Astrocyte (in vitro differentiated cells and primary cell): ENCODE data around the gene RBPJ. TPM values are rescaled to one million over a fixed set of nuclear protein-coding genes. Genes with fewer than 3 reads are reported as not detected.

Source experiments
- DNase-seq: peaks from one replicate; pipeline ENCODE4 v3.0.0-alpha.2; 2010; ENCODE audit warnings: low read depth
- FAIRE-seq: peaks from 2 replicates; lab custom pipeline; 2011; peaks lifted over from hg19 to GRCh38; lab: Jason Lieb, UNC
- H2AFZ ChIP-seq: 2 replicates; pipeline ENCODE4 v1.6.0; 2012; ENCODE audit warnings: low read depth, low read length, inconsistent platforms
- H3K27ac ChIP-seq: 2 replicates; pipeline ENCODE4 v1.5.1; 2011; ENCODE audit warnings: low read depth, low read length, inconsistent platforms
- H3K27me3 ChIP-seq: 2 replicates; pipeline ENCODE4 v1.6.0; 2011; ENCODE audit warnings: low read length, inconsistent platforms; ENCODE audit not compliant: insufficient read depth
- H3K36me3 ChIP-seq: 2 replicates; pipeline ENCODE4 v1.5.1; 2011; ENCODE audit warnings: low read length, inconsistent platforms; ENCODE audit not compliant: insufficient read depth
- H3K4me1 ChIP-seq: 2 replicates; pipeline ENCODE4 v1.5.1; 2011; ENCODE audit warnings: low read length, inconsistent platforms; ENCODE audit not compliant: insufficient read depth
- H3K4me2 ChIP-seq: 2 replicates; pipeline ENCODE4 v1.6.0; 2012; ENCODE audit warnings: low read length, inconsistent platforms
- H3K4me3 ChIP-seq: 2 replicates; pipeline ENCODE4 v1.5.1; 2011; ENCODE audit warnings: low read depth, mild to moderate bottlenecking, low read length, inconsistent platforms; ENCODE audit not compliant: insufficient read depth
- H3K79me2 ChIP-seq: 2 replicates; pipeline ENCODE4 v1.6.0; 2012; ENCODE audit warnings: mild to moderate bottlenecking, low read length, inconsistent platforms; ENCODE audit not compliant: insufficient read depth
- H3K9ac ChIP-seq: 2 replicates; pipeline ENCODE4 v1.6.0; 2012; ENCODE audit warnings: mild to moderate bottlenecking, low read length, inconsistent platforms
- H3K9me3 ChIP-seq: 2 replicates; pipeline ENCODE4 v1.5.1; 2012; ENCODE audit warnings: low read depth, mild to moderate bottlenecking, low read length, inconsistent platforms; ENCODE audit not compliant: insufficient read depth
- H4K20me1 ChIP-seq: 2 replicates; pipeline ENCODE4 v1.6.0; 2012; ENCODE audit warnings: low read length, inconsistent platforms; ENCODE audit not compliant: insufficient read depth
- H3K27ac Mint-ChIP-seq: one replicate; pipeline ENCODE4 v1.8.0; 2021; ENCODE audit warnings: mild to moderate bottlenecking, mixed read lengths; ENCODE audit not compliant: unreplicated experiment
- H3K27me3 Mint-ChIP-seq: one replicate; pipeline ENCODE4 v1.8.0; 2021; ENCODE audit warnings: low read depth, mixed read lengths; ENCODE audit not compliant: unreplicated experiment
- H3K36me3 Mint-ChIP-seq: one replicate; pipeline ENCODE4 v1.8.0; 2021; ENCODE audit warnings: low read depth, mixed read lengths; ENCODE audit not compliant: unreplicated experiment
- H3K4me1 Mint-ChIP-seq: one replicate; pipeline ENCODE4 v1.8.0; 2021; ENCODE audit warnings: low read depth, mixed read lengths; ENCODE audit not compliant: unreplicated experiment
- H3K4me3 Mint-ChIP-seq: one replicate; pipeline ENCODE4 v1.8.0; 2021; ENCODE audit warnings: mild to moderate bottlenecking, moderate library complexity, mixed read lengths; ENCODE audit not compliant: unreplicated experiment
- H3K9me3 Mint-ChIP-seq: one replicate; pipeline ENCODE4 v1.8.0; 2021; ENCODE audit warnings: mild to moderate bottlenecking, mixed read lengths; ENCODE audit not compliant: unreplicated experiment
- CTCF ChIP-seq: IDR thresholded peaks from 2 replicates; pipeline ENCODE4 v1.5.1; 2011; ENCODE audit warnings: low read depth, mild to moderate bottlenecking, inconsistent platforms, low read length, moderate library complexity; ENCODE audit not compliant: insufficient read depth
- EZH2 ChIP-seq: IDR thresholded peaks from 2 replicates; pipeline ENCODE4 v1.6.1; 2012; ENCODE audit warnings: mild to moderate bottlenecking, low read length, inconsistent platforms; ENCODE audit not compliant: insufficient read depth
- total RNA-seq: library from RNA; stranded (reverse); gene quantifications from 2 replicates; pipeline ENCODE4 v1.2.1, GENCODE V29; 2021

RBPJ gene
- total RNA-seq, 1 donor from 2014 or later, result 96.3 TPM

GRCh38 chr4:26300314-26301307, 20.2 kb upstream of the RBPJ start:
- Mint-ChIP-seq H3K36me3 (no peaks in the 10 kb centered on the region), H3K27me3 (no peaks in the 10 kb centered on the region), H3K9me3 (no peaks in the 10 kb centered on the region), H3K4me1 (peaks cover 11% of the 10 kb centered on the region), H3K4me3 (no peak overlapping the region), H3K27ac (no peak overlapping the region)
- no peaks in the 10 kb centered on the region for H4K20me1 ChIP-seq
- no peaks in the 10 kb centered on the region for H3K27me3 ChIP-seq
- H3K9ac ChIP-seq, result no peak overlapping the region
- peaks cover 10% of the 10 kb centered on the region for H3K4me1 ChIP-seq
- H3K79me2 ChIP-seq, result no peaks in the 10 kb centered on the region
- no peaks in the 10 kb centered on the region for H3K36me3 ChIP-seq
- FAIRE-seq (no peak), DNase-seq (peak; percentile 16)
- no peak for TF ChIP-seq CTCF
- no peak for TF ChIP-seq EZH2
- no peak overlapping the region for H3K4me2 ChIP-seq
- no peak overlapping the region for H3K4me3 ChIP-seq
- H2AFZ ChIP-seq, result no peak overlapping the region
- no peak overlapping the region for H3K27ac ChIP-seq
- no peaks in the 10 kb centered on the region for H3K9me3 ChIP-seq

GRCh38 chr4:26302031-26302899, 18.5 kb upstream of the RBPJ start:
- Mint-ChIP-seq H3K27me3 (no peaks in the 10 kb centered on the region), H3K4me3 (no peak overlapping the region), H3K9me3 (no peaks in the 10 kb centered on the region), H3K27ac (no peak overlapping the region), H3K4me1 (peaks cover 11% of the 10 kb centered on the region), H3K36me3 (no peaks in the 10 kb centered on the region)
- Histone ChIP-seq H3K9me3 (no peaks in the 10 kb centered on the region), H3K27me3 (no peaks in the 10 kb centered on the region), H3K4me3 (no peak overlapping the region), H3K27ac (no peak overlapping the region), H3K79me2 (no peaks in the 10 kb centered on the region), H4K20me1 (no peaks in the 10 kb centered on the region), H3K9ac (no peak overlapping the region), H3K4me1 (peaks cover 10% of the 10 kb centered on the region), H2AFZ (no peak overlapping the region), H3K36me3 (no peaks in the 10 kb centered on the region), H3K4me2 (no peak overlapping the region)
- DNase-seq (no peak), FAIRE-seq (no peak)
- no peak for TF ChIP-seq EZH2
- TF ChIP-seq CTCF, result no peak
